HG03432 (cell line): ENCODE results near the gene DTHD1.
A peak's percentile ranks its signal among the peaks of the same experiment; 100 is the strongest.

Experiments used
- ATAC-seq: cut with Tn5 transposase; IDR thresholded peaks from one replicate; pipeline ENCODE4 v1.9.1; 2021; ENCODE audit warnings: mild to moderate bottlenecking, moderate library complexity; ENCODE audit not compliant: unreplicated experiment

DTHD1 gene

DNA sequence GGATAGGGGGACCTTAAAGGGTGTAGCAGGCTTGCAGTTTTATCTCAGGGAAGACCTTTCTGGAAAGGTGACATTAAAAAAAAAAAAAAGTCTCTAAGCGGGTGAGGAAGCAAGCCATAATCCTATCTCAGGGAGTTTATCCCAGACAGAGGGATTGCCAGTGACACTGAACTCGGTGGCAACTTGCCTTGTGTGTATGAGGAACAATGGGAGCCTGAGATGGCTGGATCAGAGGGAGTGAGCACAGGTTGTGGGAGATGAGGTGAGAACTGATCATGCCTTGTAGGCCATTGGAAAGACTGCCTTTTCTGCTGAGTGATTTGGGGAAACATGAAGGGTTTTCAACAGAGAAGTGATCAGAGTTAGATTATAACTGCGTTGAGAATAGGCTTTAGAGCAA lies 31.1 kb downstream of the DTHD1 start:
- ATAC-seq = no peak

DNA sequence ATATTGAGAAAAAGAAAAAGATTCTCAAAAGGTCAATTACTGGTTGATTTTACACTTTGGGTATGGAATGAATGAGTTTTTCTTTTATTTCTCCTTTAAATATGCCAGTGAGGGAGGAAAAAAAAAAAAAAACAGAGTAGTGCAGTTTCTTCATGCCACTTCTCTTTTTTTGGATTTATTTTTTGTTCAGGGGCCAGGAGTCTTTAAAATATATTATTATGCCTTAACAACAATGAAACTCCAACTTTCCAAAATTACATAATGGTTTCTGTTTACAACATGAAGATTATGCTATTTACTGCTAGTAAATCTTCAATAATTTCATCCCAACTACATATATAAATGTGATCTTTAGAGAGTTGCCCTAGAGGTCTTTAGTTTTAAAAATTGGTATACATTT lies 31.9 kb downstream of the DTHD1 start:
- no peak for ATAC-seq

DNA sequence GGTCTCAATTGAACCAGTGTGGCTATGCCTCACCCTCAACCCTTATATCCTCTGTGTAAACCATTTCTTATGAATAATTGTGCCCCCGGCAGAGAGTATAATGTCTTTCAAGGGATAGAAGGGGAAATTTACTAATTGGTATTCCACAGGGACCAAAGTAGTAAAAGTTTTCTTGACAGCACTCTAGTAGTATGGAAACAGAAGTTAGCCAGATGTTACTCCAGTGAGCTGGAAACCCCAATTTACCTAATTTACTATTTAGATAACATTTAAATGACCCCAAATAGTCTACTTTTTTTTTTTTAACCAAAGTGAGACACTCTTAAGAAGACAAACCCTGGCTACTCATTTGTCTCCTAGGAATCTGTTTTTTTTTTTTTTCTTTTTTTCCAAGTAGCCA lies 32.3 kb downstream of the DTHD1 start:
- no peak for ATAC-seq

DNA sequence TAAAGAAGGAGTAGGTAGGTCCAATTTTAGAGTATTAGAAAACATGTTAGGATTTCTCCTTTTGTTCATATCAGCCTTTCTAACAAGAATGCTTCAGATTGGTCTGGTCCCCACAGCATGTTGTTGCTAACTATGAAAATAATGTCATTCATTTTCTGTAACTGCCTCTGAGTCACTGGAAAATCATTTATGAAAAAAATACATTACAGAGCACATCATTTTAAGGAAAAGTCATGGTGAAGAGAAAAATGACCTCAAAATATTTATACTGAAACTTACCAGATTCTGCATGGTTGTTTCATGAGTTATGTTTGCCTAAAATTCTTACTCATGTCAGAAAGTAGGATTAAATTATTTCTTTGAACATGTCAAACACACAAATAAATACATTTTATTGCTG lies 35.2 kb downstream of the DTHD1 start:
- no peak for ATAC-seq

DNA sequence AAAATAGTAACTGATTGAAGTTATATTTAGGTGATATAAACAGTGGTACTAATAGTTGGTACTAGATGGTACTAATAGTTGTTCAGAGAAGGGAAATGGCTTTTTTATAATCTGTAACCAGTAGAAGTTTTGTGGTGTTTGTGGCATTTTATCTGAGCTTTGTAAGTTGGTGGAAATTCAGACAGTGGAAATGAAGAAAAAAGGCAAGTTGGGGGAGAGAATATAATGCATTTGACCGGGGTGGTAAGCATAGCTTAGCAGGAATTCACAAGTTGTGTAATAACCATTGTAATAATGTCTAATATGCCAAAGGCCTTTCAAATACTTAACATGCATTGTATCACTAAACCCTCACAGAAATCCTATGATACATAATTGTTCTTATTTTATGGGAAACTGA lies 36.3 kb downstream of the DTHD1 start:
- ATAC-seq = no peak

DNA sequence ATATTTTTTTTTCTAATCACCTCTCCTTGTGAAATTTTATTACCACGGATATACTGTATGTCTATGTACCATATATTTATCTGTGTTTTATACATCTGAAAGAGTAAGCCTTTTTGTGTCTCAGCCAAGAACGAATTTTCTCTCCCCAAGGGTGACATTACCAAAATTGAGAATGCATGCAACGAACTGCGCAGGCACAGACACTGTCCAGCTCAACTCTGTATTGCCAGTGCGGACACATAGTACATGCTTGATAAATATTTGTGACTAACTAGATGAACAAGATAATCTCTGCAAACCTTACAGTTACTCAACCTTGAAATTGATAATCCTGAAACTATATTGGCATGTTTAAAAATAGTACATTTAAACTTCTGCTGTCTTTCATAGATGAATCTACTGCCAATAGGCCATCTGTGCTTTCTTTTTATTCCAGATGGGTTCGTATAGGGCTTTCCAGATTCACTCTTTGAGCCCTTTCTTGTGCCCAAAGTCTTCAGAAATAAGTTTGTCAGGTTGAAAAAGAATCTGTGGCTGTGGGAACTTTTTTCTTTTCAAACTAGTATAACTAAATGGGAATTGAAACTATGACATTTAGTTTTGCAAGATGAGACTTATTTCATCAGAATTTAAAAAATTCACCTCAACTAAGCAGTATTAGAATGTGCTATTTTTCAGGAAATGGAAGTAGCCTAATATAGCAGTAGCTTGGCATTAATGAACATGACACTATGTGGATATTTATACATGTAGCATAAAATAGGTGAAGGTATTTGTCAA lies 38.9 kb downstream of the DTHD1 start:
- ATAC-seq = peak; percentile 46

DNA sequence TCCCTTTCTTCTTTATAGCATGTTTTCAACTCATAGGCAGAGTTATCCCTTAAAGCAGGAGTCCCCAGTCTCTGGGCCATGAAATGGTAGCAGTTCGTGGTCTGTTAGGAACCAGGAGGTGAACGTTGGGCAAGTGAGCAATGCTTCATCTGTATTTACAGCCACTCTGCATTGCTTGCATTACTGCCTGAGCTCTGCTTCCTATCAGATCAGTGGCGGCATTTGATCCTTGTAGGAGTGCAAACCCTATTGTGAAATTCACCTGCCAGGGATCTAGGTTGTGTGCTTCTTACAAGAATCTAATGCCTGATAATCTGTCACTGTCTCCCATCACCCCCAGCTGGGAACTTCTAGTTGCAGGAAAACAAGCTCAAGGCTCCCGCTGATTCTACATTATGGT lies 39.8 kb downstream of the DTHD1 start:
- no peak for ATAC-seq

DNA sequence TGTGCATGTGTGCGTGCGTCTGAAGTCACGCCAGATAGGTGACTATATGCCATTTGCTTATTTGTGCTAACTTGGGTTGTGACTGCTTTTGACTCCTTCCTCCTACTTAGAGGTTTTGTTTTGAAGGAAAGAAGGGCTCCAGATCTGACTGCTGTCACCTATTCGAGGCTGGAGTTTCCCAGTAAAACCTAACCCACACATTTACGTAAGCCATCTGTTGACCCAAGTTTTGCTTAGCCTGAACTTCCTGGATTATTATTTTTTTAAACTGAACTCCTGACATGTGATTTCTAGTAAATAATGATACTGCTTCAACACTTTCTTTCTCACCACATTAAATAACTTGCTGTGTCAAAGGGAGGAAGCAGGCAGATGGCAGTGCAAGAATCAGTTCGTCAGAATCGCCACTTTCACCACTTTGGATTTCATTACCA lies 41.5 kb downstream of the DTHD1 start:
- ATAC-seq = peak; percentile 27

DNA sequence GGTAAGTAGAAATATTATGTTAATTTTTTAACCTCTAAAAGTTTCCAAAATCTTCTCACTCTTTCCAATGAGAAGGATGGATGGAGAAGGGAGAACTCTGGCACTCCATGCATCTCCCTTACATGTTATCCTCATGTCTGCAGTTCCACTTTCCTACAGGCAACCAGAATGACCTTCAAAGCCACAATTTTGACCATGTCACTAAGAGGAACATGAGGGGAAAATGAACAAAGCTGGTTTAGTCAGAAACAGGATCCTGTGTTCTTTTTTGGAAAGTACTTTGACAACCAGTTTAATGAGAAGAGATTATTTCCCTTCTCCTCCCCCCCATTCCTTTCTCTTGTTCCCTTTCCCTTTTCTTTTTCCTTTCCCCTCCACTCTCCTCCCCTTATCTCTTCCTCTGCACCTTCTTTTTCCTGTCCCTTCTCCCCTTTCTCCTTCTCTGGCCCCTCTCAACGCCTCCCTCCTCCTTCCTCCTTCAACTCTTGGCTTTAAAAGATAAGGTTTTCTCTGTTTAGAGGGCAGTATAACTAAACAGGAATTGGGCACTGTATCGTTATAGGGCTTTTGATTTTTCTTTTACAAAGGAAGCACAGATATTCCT lies 42.5 kb downstream of the DTHD1 start:
- ATAC-seq = no peak

DNA sequence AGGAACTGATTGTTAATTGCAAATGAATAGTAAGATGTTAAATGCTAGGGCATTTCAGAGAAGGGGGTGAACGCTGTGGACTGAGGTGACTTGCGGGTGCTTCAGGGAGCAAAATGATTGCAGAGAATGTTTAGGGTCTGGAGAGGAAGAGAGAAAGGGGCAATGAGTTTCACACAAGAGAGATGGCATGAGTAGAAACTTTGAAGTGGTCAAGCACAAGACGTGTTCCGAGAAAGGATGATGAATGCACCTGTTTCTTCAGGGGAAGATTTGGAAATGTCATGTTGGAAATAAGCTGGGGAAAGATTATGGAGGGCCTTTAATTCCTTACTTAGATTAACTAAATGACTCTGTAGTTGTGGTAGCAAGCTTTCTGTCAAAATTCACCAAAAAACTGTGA lies 43.4 kb downstream of the DTHD1 start:
- ATAC-seq = no peak

DNA sequence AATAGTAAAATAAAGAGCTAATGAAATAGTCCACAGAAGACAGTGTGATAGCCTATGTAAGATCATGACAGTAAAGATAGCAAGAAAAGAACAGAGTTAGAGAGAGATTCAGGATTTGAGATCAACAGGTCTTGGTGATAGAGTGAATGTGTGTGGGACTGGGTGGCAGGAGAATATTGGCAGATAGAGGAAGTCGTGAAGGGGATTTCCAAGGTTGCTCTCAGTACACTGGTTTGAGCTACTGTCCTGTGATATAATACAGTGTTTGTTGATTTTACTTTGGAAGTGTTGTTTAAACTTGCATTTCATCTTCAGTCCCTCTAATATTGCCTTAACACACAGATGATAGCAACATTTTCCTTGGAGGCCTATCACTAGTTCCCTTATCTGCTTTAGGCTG lies 44.1 kb downstream of the DTHD1 start:
- ATAC-seq = peak; percentile 81

DNA sequence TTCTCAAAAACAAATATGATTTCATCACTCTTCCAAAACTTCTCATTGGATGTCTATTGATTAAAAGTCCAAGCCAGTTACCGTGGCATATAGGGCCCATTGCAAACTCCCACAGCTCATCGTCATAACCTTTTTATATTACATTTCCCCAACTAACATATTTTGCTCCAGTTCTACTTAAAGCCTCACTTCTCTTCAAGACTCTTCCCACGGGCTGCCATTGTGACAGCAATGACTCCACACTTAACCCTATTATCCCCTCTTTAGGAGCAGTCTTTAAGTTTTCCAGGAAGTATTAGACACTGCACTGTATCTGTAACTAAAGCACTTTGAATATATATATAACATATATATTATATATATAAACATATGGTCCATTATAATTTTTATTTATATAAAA lies 44.5 kb downstream of the DTHD1 start:
- ATAC-seq = peak; percentile 14

DNA sequence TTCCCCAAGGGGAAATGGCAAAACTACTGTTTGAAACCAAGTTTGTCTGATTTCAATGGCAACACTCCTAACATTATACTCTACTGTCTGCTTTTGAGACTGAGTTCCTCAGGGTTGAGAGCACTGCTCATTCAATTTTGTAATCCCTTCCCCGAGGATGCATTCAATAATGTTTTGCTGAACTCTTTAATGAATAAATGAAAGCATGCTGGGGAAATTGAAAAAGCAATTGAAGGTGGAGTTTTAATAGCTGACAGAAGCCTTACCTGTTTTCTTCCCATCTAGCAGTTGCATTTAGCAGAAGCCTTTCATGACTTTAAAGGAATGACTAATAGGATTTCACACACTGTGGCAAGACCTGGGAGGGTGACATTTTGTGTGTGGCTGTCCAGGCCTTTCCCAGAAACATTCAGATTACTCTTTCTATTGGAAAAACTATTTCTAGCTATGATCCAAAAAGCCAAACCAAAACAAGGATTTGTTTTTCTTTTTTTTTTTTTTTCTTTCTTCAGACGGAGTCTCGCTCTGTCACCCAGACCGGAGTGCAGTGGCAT lies 45.1 kb downstream of the DTHD1 start:
- ATAC-seq = no peak

DNA sequence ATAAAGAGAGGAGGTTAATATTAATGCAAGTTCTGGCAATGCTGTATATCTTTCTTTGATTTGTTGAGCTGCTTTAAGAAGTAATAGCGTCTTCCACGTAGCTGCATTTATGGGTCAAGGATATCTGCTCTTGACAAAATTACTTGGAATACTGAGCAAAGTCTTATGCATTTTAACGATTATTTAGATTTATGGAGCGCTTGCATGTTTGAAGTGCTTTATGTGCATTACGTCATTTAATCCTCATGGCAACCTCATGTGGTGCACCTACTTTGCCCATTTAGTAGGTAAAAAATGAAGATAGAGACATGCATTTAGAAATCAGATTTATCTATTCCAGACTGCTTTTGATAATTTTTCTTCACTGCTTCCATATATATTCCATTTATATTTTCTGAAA lies 46.0 kb downstream of the DTHD1 start:
- ATAC-seq = no peak

DNA sequence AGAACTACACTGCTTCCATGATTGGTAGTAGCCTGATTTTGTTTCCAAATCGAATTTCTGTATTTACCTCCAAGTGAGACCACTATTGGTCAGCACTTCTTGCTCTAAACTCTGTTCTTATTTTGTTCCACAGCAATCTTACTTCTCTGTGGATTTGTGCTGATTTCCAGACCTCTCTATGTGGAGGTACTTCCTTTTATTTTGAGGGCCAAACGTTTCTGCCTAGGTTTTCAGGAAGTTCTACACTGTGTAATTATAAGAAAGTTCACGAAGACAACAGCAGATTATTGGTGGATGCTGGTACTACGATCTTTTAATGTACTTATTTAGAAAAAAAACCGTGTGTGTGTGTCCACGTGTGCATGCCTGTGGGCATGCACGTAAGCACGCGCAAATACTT lies 46.7 kb downstream of the DTHD1 start:
- no peak for ATAC-seq

DNA sequence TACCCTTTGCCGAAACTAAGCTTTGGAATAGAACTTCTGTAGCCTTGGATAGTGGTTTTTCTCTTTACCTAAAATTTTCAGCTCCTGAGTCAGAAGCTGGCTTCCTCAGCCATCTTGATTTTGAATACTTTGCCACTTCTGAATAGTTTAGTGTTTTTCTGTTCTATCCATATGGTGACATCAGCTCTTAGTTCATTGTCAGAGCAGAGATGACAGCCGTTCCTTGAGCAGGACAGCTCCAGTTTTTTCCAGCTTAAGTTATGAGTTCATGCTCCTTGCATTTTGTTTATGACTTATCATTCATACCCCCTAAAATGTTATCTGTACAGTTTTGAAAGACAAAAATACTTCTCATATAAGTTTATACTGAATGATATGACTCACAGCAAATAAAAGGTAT lies 47.8 kb downstream of the DTHD1 start:
- ATAC-seq = no peak

DNA sequence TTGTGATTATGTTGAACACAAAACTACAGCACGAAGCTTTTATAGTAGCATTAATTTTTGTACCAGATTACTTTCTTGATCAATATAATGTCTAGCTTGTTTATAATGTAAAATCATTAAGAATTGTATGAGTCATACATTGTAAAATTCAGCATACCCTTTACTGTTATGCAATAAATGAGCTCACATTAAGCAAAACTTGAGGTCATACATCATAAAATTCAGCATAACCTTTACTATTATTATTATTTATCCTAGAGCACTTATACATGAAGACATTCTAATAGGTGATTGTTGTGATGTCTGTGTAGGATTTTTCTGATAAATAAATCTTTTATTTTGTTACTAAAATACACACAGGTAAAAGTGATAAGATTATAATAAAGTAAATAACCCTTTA lies 49.4 kb downstream of the DTHD1 start:
- no peak for ATAC-seq

DNA sequence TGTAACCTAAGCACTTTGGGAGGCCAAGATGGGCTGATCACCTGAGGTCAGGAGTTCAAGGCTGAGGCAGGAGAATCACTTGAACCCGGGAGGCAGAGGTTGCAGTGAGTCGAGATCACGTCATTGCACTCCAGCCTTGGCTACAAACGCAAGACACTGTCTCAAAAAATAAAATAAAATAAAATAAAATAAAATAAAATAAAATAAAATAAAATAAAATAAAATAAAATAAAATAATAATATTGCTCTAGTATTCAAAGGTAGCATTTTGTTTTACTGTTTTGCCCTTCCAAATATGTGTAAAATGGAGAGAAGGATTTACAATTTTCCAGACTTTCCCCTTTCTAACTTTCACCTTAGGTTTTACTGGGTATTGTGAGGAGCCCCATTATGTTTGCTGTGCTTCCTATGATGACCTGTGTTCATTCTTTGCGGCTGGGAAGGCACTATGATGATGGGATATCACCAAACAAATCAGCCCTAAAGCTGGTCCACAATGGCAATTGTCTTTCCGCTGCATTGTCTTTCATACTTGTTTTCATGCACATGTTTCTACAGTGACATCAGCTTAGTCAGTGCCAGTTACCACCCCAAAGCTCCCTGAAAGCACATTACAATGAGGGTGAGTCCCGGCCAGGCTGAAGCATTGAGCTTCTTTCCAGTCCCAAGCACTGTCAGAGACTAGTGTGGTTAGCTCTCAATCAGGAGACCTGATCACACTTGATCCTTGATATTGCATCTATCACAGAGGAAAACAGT lies 50.8 kb downstream of the DTHD1 start:
- ATAC-seq = peak; percentile 89

DNA sequence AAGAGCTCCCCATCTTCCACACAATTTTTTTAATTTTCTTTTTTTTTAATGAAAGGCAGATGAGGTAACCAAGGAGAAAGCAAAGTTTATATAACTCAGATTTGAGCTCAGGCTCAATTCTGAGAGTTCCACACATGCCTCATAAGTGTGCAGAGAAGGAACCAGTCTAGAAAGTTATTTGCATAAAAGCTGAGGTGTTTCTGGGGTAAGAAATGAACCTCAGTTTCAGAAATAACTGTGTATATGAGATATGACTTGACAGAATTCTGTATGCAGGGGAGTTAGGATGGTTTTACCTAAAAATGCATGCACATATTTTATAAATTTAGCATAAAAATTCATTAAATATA lies 51.3 kb downstream of the DTHD1 start:
- peak; percentile 98 for ATAC-seq

DNA sequence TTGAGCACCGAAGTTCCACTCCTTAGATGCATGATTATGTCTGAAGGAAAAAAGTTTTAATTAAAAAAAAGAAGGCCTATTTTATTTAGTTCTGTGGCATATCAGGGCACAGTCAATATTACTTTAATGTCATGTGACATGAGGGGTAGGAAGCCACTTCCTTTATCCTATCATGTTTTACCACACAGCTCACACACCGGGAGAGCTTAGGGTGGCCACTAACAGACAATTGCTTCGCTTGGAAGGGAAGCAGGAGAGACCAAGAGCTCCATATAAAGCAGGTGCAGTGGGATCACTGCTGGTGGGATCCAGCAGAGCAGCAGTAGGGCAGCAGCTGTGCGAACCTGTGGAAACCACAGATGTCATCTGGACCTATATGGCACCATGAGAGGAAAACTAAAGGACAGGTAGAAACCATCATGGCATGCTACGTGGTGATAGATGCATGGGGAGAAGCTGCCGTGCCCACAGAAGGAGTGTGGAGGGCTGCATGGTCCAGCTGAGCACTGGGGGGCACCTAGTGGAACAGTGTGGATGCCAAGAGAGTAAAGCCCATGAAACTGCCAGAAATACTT lies 52.0 kb downstream of the DTHD1 start:
- ATAC-seq = no peak

DNA sequence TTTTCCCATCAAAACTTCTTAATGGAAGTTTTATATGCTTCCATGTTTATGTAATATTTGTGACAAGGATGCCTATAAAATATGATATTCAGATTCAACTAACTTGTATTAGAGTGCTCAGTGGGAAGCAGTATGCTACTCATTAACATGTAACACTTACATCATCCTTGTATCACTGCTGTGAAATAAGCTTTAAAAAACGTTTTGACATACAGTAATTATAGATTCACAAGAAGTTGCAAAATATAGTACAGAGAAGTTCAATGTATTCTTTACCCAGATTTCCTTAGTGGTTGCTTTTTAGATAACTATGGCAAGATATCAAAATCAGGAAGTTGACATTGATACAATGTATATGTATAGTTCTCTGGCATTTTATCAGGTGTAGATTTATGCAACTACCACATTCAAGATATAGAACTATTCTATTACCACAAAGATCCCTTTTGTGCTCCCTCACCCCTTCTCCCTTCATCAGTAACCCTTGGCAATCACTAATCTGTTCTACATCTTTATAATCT lies 56.3 kb downstream of the DTHD1 start:
- ATAC-seq = no peak
